Progenitor cell of endocrine pancreas (in vitro differentiated cells): ENCODE results near the gene OR11H12. TPM values are rescaled to one million over a fixed set of nuclear protein-coding genes. Genes with fewer than 3 reads are reported as not detected.
"Not testable (repeated sequence)": the region's sequence is repeated elsewhere in the genome, so short reads cannot be mapped to it uniquely, and the experiment has no call there.

ENCODE experiments used
- DNase-seq: peaks from one replicate; pipeline ENCODE4 v3.0.0; 2021; ENCODE audit warnings: low spot score; ENCODE audit not compliant: unreplicated experiment
- H3K27ac Mint-ChIP-seq: 2 replicates; pipeline ENCODE4 v1.8.0; 2021; ENCODE audit warnings: mild to moderate bottlenecking, moderate library complexity, mixed read lengths
- H3K27me3 Mint-ChIP-seq: 2 replicates; pipeline ENCODE4 v1.8.0; 2021; ENCODE audit warnings: mixed read lengths
- H3K36me3 Mint-ChIP-seq: 2 replicates; pipeline ENCODE4 v1.8.0; 2022; ENCODE audit warnings: mixed read lengths; ENCODE audit not compliant: insufficient read depth
- H3K4me1 Mint-ChIP-seq: 2 replicates; pipeline ENCODE4 v1.8.0; 2021; ENCODE audit warnings: low read depth, mixed read lengths
- H3K4me3 Mint-ChIP-seq: 2 replicates; pipeline ENCODE4 v1.8.0; 2021; ENCODE audit warnings: low read depth, mild to moderate bottlenecking, moderate library complexity, mixed read lengths
- H3K9me3 Mint-ChIP-seq: 2 replicates; pipeline ENCODE4 v1.8.0; 2021; ENCODE audit warnings: low read depth, mixed read lengths
- long read RNA-seq: library from polyadenylated mRNA; unstranded; transcript quantifications from one replicate; pipeline ENCODE4 v2.0.0, GENCODE V29; 2020
- total RNA-seq: library from RNA; stranded (reverse); gene quantifications from 2 replicates; pipeline ENCODE4 v1.2.1, GENCODE V29; 2021

Gene OR11H12, protein sequence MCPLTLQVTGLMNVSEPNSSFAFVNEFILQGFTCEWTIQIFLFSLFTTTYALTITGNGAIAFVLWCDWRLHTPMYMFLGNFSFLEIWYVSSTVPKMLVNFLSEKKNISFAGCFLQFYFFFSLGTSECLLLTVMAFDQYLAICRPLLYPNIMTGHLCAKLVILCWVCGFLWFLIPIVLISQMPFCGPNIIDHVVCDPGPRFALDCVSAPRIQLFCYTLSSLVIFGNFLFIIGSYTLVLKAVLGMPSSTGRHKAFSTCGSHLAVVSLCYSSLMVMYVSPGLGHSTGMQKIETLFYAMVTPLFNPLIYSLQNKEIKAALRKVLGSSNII
- total RNA-seq = not detected in 2 replicates
- long read RNA-seq = 0 reads

DNA sequence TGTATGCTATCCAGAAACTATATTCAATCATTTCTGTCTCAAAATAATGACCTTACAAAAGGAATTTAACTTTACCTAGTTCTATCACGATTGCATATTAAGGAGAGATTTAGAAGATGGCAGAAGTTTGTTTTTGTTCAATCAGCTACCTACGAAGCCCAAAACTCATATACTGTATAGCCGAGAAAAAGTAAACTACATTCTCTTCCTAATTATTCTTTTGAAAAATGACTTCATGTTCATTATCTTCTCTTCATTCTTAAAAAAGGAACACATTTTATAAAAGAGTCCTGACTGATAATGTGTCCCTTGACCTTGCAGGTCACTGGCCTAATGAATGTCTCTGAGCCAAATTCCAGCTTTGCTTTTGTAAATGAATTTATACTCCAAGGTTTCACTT, at the start of gene OR11H12:
TSS of gene OR11H12 (plus strand) at position 301 of the 400 bp plus-strand sequence. CDS start at position 301, 0 bp downstream.
- not testable (repeated sequence) for H3K4me3 Mint-ChIP-seq, H3K27me3 Mint-ChIP-seq, H3K9me3 Mint-ChIP-seq, H3K4me1 Mint-ChIP-seq, DNase-seq, H3K27ac Mint-ChIP-seq, H3K36me3 Mint-ChIP-seq

DNA sequence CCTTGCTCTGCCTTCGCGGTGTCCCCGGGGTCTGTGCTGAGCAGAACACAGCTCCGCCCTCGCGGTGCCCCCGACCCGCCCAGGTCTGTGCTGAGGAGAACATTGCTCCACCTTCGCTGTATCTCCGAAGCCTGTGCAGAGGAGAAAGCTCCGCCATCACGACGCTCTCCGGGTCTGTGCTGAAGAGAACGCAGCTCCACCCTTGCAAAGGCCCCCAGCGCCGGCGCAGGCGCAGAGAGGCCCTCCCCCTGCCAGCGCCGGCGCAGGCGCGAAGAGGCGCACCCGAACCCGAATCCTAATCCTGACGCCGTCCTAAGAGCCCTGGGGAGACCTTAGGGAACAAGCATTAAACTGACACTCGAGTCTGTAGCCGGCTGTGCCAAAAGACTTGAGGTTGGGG, 18.0 kb upstream of the OR11H12 start:
- DNase-seq, H3K27me3 Mint-ChIP-seq, H3K27ac Mint-ChIP-seq, H3K9me3 Mint-ChIP-seq, H3K36me3 Mint-ChIP-seq, H3K4me3 Mint-ChIP-seq, H3K4me1 Mint-ChIP-seq: not testable (repeated sequence)

DNA sequence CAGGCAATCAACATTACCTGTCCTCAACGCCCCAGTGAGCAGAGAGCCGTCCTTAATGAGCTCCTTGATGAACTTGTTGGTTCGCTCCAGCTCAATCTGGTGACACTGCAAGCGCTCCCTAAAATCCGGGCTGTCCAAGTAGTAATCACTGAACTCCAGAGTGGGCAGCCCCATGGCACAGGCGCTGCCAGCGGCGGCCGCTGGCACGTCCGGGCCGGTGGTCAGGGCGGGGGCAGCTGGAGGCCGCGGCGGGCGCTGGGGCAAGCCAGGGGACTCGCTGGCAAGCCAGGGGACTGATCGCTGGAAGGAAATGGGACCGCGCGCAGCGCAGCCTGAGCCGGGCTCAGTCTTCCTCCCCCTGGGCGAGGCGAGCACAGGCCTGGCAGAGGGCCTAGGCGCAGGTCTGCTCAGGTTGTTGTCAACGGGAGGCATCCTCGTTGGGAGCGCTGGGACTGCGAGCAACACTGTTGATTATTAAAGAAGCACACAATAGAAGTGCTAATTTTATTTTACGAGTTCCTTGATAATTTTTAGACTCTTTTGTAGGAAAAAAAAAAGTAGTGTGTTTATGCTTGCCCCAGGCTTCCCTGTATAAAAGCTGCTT, 25.8 kb downstream of the OR11H12 start:
- not testable (repeated sequence) for H3K36me3 Mint-ChIP-seq, H3K4me3 Mint-ChIP-seq, H3K4me1 Mint-ChIP-seq, DNase-seq, H3K27me3 Mint-ChIP-seq, H3K27ac Mint-ChIP-seq, H3K9me3 Mint-ChIP-seq

DNA sequence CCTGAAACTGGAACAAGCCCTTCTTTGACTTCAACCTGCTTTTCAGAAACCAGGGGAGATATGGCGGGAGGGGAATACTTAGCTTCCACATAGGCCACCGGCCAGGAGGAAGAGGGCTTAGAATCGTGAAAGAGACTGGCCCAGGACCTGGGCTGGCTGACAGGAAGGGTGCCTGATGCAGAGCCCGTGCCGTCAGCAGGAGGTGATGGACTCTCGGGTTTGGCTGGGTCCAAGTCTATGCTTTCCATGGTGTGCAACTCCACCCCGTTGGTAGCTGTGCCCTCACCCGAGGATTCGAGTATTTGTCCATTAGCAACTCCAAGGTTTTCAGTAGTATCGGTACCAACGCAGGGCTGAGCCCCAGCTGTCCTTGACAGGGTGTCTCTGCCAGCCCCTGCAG, 35.1 kb downstream of the OR11H12 start:
- H3K4me3 Mint-ChIP-seq, H3K27ac Mint-ChIP-seq, H3K4me1 Mint-ChIP-seq, H3K9me3 Mint-ChIP-seq, H3K27me3 Mint-ChIP-seq, H3K36me3 Mint-ChIP-seq, DNase-seq: not testable (repeated sequence)

DNA sequence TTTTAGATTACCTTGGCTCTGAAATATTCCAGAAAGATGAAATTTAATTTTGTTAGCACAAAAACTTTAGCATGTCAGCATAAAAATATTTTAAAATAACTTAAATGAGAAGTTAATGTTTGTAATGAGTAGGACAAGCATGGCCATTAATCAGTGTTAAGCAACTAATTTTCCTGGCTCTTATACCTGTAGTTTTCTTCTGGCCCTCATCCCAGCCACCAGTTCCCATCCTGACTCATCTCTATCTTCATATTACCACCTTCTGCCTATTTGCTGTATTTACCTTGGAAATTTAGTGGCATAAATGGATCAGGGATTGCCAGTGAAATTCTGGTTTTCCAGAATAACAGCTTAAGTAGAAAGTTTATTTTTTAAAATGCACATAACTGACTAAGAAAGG, 37.1 kb downstream of the OR11H12 start:
- H3K9me3 Mint-ChIP-seq, H3K27ac Mint-ChIP-seq, H3K4me1 Mint-ChIP-seq, DNase-seq, H3K4me3 Mint-ChIP-seq, H3K27me3 Mint-ChIP-seq, H3K36me3 Mint-ChIP-seq: not testable (repeated sequence)

DNA sequence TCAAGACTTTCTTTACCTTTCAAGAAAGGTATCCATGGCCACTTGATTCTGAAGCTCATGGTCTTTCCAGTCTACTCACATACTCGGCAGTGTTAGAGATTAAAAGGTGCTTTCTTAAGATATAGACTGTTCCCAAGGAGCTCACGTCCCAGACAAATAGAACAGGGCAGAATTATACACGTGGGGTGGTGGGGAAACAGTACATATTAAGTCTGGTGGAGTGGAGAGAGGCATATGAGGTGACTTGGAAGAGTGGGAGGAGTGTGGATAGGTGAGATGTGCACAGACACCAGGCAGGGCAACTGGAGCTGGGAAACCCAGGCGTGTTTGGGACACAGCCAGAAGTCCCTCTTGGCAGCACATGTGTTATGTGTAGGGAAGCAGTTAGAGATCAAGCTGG, 37.9 kb downstream of the OR11H12 start:
- H3K4me1 Mint-ChIP-seq, H3K27ac Mint-ChIP-seq, H3K4me3 Mint-ChIP-seq, H3K9me3 Mint-ChIP-seq, H3K27me3 Mint-ChIP-seq, H3K36me3 Mint-ChIP-seq, DNase-seq: not testable (repeated sequence)

DNA sequence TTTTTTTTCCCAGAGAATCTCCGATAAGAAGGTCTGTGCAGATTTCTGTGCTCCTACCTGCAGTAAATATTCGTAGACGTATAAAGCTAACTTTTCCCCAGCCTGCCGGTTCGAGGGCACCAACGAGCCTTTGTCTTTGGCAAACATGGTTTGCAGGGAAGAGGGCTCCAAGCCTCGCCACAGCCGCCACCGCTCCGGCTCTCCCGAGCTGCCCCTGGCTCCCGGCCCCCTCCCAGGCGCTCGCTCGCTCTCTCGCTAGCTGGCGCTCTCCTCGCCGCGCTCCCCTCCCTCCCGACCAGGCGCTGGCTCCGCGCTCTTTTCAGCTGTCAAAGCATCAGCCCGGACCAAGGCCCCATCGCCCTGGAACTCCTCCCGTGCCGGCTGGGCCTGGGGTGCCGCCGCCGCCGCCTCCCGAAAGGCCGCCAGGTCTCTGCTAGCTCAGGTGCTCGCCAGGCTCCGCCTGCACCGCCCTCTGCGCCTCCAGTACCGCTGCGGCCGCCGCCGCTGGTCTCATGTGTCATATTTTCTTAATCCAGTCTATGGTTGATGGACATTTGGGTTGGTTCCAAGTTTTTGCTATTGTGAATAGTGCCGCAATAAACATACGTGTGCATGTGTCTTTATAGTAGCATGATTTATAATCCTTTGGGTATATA, 45.3 kb downstream of the OR11H12 start:
- not testable (repeated sequence) for H3K36me3 Mint-ChIP-seq, H3K4me3 Mint-ChIP-seq, H3K9me3 Mint-ChIP-seq, H3K4me1 Mint-ChIP-seq, H3K27me3 Mint-ChIP-seq, H3K27ac Mint-ChIP-seq, DNase-seq
